Measurements from ENCODE around the gene ZNG1F.
"Not testable (repeated sequence)": the region's sequence is repeated elsewhere in the genome, so short reads cannot be mapped to it uniquely, and the experiment has no call there.

Gene ZNG1F

DNA sequence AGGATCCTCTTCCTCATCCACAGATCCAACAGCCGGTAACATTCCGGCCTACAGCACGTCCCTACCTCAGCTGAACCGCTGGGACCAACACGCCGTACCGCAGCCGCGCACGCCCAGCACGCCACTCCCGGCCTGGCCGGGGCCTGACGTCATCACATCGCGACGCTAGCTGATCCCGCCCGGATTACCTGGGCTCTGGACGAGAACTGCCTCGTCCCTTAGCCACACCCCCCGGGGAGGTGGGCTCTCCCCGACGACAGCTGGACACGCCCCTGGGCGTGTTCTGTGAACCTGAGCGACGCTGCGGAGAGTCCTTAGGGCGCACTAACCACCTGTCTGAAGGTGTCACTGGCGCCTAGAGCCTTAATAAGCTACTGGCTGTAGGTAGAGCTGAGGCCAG is at the start of gene ZNG1F:
TSS of gene ZNG1F (minus strand) at position 101 of the 400 bp plus-strand sequence. CDS start at position 42, 59 bp downstream.
- DNase-seq, result not testable (repeated sequence)

DNA sequence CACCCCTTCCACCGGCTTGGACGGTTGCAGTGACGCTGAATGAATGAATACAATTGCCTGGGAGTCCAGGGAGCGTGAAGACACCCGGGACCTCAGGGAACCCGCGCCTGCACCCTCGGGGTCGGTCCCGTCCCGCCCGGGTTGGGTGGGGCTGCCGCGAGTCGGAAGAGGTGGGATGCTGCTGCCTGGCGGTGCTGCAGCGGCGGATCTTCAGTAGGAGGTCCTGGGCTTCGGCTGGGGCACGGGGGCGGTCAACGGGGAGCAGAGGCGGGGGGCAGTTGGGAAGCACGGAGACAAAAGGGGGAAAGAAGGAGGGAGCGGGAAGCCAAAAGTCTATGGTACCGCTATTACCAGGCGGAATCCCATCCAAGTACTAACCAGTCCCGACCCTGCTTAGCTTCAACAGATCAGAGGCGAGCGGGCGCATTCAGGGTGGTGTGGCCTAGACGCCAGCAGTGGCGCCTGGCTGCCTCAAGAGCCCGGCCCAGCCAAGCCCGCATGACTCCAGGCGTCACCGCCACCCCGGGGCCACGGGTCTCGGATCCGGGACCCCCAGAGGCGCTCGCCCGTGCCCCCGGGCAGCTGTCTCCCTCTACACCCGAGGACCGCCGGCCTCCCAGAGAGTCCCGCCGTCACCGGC is 48.1 kb upstream of the ZNG1F start:
- peak; percentile 25 for DNase-seq

GRCh38 chr9:41236486-41237109 is 47.5 kb upstream of the ZNG1F start:
- DNase-seq, result not testable (repeated sequence)

DNA sequence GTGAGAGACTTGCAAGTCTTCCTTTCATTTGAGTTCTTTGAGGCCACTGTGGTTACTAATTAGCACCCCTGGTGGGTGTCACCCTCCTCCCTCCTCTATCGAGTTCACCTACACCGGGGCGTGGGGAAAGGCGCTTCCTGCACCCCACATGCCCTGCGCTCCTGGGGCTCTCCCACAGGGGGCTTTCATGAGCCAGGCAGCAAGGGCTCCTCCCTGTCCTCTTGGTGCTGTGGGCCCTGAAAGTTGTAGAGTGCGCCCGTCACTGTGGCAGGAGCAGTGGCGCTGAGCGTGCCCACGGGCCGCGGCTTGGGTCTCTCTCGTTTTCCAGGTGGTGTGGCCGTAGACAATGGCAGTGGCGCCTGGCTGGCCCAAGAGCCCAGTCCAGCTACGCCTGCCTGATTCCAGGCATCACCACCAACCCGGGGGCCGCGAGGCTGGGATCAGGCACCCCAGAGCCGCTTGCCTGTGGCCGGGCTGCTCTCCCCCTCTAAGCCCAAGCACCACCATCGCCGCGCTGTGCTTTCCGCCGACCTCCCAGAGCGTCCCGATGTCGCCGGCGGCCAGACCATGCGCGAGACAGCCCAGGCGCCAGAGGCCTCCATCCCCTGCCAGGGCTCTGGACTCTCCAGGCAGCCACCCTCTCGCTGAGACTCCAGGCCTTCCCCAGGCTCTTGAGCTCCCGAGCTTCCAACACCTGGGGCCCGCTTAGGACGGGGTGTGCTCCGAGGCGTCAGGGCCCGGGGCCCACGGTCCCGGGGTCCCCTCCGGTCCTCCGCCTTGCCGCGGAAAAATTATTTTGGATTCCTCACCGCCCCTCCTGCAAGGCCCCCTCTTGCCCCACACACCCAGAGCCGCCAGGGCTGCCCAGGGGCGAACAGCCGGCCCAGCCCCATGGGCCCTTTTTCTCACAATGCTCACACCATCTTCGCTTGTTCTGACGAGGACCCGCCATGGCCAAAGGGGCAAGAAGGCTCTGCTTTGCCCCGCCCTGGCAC is 46.0 kb upstream of the ZNG1F start:
- peak; percentile 30 for DNase-seq

- DNase-seq, result not testable (repeated sequence)
Observed at GRCh38 chr9:41234221-41234620, 45.1 kb upstream of the ZNG1F start.

DNA sequence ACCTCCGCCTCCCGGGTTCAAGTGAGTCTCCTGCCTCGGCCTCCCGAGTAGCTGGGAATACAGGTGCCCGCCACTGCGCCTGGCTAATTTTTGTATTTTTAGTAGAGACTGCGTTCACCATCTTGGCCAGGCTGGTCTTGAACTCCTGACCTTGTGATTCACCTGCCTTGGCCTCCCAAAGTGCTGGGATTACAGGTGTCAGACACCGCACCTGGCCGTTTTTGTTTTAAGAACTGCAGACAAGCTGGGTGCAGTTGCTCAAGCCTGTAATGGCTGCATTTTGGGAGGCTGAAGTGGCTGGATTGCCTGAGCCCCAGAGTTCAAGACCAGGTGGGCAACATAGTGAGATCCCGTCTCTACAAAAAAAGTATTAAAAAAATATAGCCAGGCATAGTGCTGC is 43.2 kb upstream of the ZNG1F start:
- not testable (repeated sequence) for DNase-seq

DNA sequence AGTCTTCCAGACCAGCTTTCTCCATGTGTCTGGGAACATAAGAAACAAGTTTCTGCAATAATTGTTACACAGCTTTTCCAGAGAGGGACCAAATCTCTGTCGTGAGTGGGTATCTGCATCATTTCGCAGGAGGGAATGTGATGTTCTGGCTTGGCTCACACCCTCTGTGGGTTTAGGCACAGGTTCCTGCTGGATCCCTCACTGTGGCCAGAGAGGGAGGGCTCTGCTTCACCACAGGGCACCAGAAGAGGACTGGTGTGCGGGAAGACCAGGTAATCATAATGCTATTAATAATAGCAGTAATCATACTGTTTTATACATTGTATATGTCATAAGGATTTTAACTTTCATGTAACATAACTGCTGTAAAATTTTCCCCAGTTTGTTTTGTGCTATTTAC is 41.3 kb upstream of the ZNG1F start:
- DNase-seq, result not testable (repeated sequence)

DNA sequence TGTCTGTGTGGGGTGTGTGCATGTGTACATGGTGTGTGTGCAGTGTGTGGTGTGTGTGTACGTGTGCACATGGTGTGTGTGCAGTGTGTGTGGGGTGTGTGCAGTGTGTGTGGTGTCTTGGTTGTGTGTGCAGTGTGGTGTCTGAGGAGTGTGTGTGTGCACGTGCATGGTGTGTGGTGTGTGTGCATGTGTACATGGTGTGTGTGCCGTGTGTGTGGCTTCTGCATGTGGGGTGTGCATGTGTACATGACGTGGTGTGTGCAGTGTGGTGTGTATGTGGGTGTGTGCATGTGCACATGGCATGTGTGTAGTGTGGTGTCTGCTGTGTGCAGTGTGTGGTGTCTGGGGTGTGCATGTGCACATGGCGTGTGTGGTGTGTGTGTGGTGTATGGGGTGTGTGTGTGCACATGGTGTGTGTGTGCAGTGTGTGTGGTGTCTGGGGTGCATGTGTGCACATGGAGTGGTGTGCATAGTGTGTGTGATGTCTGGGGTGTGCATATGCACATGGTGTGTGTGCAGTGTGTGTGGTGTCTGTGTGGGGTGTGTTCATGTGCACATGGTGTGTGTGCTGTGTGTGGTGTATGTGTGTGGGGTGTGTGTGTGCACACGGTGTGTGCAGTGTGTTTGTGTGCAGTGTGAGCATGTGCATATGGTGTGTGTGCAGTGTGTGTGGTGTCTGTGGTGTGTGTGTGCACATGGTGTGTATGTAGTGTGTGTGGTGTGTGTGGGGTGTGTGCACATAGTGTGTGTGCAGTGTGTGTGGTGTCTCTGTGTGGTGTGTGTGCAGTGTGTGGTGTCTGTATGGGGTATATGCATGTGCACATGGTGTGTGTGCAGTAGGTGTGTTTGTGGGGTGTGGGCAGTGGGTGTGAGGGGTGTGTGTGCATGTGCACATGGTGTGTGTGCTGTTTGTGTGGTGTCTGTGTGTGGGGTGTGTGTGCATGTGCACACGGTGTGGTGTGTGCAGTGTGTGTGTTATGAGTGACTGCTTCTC is 40.6 kb upstream of the ZNG1F start:
- DNase-seq, result no peak

DNA sequence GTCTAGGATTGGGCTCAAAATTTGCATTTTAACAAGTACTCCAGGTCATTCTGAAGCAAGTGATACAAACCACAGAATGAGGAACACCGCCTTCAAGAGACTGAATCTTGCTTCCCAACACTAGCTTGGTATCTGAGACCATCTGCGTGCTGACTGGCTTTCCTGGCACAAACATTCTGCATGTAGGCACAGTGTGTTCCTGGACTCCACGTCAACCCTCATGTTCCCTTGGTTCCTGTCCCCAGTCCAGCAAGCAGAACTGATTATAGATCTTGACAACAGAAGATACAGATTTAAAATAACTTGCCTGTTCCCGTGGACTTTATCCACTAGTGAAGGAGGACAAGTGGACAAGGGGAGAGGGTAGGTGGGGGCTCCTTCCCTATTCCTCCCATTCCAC is 30.7 kb upstream of the ZNG1F start:
- DNase-seq, result not testable (repeated sequence)

DNA sequence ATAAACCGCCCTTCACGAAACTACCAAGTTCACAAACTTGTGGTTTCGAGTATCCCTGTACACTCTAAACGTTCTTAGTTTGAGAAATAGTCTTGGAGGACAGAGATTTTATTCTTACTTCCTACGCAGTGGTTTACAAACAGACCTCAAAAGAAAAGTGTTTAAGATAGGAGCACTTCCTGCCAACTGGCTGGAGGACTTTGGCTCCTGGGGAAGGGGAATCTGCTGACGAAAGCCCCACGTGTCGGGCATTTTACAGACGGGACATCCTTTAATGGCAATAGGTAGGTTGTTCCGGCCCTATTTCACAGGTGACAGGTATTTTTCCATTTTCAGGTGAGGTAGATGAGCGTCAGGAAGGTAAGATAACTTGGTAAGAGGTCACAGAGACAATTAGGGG is 678 bp downstream of the ZNG1F start:
- DNase-seq, result not testable (repeated sequence)

DNA sequence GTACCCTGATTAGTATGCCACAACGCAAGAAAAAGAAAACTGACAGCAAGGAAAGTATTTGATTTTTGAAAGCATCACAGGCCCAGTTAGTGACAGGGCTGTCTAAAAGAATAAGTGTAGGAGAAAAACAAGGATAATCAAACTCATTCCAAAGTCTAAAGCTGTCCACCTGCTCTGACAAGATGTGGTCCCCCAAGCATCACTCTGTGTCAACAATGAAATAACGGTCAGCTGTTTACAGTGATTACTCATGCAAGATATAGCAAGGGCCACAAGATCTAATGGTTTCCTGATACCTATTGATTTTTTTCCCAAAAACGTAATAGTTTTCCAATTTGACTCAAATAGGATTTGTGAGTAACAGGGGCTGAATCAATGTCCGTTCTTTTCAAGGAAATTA is 14.1 kb downstream of the ZNG1F start:
- not testable (repeated sequence) for DNase-seq

DNA sequence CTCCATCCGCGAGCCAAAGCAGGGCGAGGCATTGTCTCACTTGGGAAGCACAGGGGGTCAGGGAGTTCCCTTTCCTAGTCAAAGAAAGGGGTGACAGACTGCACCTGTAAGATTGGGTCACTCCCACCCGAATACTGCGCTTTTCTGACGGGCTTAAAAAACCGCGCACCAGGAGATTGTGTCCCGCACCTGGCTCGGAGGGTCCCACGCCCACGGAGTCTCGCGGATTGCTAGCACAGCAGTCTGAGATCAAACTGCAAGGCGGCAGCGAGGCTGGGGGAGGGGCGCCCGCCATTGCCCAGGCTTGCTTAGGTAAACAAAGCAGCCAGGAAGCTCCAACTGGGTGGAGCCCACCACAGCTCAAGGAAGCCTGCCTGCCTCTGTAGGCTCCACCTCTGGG is 39.0 kb downstream of the ZNG1F start:
- DNase-seq, result not testable (repeated sequence)

DNA sequence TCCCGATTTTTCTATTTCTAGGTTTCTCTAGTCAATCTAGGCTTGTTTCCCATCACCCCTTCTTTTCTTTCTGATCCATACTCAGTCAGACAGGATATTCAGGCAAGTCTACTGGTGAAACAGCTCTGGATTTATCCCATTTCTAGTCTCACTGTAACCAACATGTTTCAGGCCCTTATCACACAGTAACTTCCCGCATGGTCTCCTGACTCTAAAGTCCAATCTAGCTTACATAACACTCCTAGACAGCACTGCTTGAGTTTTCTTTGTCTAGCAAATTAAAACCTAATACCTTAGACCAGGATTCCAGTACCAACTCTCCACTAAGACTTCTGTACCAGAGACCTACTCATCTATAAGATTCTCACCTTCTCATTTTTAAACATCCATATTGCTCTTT is 47.2 kb downstream of the ZNG1F start:
- DNase-seq, result not testable (repeated sequence)

DNA sequence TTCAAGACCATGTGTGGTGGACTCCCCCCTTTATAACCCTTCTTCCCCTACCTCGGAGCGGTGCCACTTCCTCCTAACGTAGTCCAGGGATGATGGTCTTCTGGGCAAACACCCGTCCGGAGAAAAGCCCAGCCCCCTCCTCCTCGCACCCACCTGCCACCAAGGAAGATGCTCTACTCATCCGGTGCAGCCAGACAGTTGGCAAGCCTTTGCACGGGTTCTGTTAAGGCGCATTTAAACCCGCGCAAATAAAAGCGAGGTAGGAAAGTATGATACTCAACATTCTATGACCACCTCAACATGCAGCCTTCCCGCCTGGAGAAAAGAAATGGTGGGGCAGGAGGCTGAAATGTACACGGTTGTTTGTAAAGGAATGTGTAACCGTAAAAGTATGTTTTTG is 60.5 kb downstream of the ZNG1F start, which contains the start of gene FOXD4L6:
TSS of gene FOXD4L6 (minus strand) at position 101 of the 400 bp plus-strand sequence. CDS start 298 bp downstream, outside the sequence.
- not testable (repeated sequence) for DNase-seq

- not testable (repeated sequence) for DNase-seq
Observed at GRCh38 chr9:41126746-41127446, 62.2 kb downstream of the ZNG1F start.

DNA sequence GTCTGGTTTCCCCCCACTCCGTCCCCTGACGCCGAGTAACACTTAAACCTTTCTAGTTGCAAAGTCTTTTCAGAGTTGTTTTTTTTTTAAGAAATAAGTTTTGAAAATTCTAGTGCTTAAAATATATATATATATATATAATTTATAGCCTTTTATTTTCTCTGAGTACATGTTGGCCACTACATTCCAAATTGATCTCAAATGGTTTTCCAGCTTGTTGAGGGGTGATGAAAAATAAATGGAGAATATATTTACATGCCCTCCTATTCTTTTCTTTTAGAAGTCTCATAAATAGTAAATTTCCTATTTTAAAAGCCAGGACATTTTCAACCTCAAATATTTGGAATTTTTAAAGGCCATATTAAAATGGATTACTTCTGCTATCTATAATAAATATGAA is 63.2 kb downstream of the ZNG1F start:
- not testable (repeated sequence) for DNase-seq

DNA sequence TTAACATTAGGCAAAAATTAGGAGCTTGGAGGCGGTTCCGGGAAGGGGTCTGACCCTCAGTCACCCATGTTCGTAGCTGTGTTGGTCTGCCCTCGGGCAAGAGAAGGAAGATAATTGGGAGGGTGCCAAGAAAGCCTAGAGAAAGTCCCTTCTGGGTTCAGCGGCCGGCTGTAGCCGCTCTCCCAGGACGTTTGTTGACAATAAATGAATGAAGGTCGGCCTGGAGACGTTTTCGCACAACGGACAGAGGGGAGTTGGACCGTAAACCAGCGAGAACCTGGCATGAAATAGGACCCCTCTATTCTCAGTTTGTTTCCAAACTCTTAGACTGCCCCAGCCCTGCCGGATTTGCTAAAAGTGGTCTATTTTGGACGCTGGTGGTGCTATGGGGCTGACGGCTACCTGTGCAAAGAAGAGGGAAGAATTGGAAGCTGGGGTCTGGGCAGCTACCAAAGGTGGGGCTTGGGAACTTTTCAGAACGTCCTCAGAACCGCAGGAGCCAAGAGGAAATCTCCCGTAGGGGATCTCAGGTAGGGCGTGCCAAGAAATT is 63.9 kb downstream of the ZNG1F start:
- DNase-seq, result not testable (repeated sequence)

DNA sequence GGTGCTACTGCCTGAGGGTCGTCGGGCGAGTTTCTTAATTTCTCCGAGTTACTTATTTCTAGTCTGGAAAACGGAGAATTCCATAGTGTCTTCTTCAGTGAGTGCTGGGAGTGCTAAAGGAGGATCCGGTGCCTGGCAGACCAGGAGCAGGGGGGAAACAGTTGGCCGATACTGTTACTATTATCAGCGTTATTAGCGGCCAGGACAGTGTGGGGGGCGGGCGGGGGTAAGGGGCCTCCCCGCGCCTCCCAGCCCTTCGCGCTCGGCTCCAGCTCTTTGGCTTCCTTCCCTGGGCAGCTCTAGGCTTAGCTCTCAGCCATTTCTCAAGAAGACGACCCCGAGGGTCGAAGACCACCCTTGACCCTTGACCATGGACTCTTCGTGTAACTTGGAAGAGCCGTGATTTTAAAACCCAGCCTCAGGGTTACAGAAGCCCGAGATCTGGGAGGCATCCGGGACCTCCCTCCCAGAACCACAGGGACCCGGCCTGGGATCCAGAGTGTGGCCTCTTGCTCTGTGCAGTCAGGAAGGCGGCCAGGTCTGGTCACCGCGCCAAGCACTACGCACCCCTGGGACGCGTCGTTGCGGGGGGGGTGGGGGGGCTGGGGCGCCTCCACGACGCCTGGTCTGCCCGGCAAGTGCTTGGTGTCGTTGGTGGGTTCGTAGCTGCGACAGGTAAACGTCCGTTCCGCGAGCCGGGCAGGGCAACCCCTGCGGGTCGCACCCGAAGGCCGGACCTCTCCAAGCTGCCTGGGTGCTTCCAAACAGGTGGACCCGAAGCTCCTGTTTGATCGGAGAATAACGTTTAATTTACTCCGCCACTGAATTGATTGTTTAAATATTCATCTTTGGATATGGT is 64.6 kb downstream of the ZNG1F start:
- DNase-seq, result not testable (repeated sequence)

DNA sequence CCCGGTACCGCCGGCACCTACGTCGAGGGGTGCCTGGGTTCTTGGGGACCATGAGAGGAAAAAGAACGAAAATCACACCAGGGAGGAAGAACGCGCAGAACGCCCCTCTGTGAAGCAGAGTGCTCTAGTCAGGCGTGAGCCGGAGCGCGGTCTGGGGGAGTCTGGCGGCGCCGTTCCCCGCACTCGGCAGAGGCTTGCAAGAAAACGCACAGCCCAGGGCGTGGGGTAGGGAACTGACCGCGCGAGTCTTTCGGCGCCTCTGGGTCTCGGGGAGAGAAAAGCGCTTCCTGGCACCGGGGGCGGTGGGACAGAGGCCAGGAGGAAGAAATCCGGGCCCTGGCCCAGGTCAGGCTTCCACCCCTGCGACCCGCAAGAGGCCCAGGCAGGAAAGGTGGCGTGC is 65.3 kb downstream of the ZNG1F start:
- DNase-seq, result not testable (repeated sequence)

- DNase-seq, result not testable (repeated sequence)
Observed at GRCh38 chr9:41123396-41123795, 65.7 kb downstream of the ZNG1F start.
